ENCODE measurements around the gene G3BP1. TPM values are rescaled to one million over a fixed set of nuclear protein-coding genes. Genes with fewer than 3 reads are reported as not detected.
A peak's percentile ranks its signal among the peaks of the same experiment; 100 is the strongest.

Gene G3BP1
- total RNA-seq, 2 experiments from 2014 or later: 178 to 261 TPM

GRCh38 chr5:151757233-151758140, 14.3 kb upstream of the G3BP1 start:
- ChIA-PET POLR2A (interaction anchor here (0.5 to 8.2 kb wide), 10 partner anchors 8 to 1273 kb away, joined by 3 to 69 read pairs (median 3); partner anchors contain the start of gene G3BP1), CTCF (ENCODE audit: unreplicated experiment) (interaction anchor here (1.0 to 1.4 kb wide), 2 partner anchors 14 to 26 kb away, joined by 3 to 6 read pairs; partner anchors contain the start of gene G3BP1)
- Histone ChIP-seq H3K4me2 (ENCODE audit: low read length) (peak overlapping the region; percentile 98), H2AFZ (ENCODE audit: low read length) (peak overlapping the region; percentile 95), H3K9me3 (ENCODE audit: low read length) (no peaks in the 10 kb centered on the region), H3K4me3 (ENCODE audit: low read depth, low read length, poor library complexity, severe bottlenecking) (peak overlapping the region; percentile 87), H3K27ac (ENCODE audit: low read depth, low read length, poor library complexity, severe bottlenecking) (no peak overlapping the region), H3K36me3 (ENCODE audit: insufficient read depth, low read length) (peaks cover 11% of the 10 kb centered on the region; the same call in 1 of the 2 replicates), H3K4me1 (ENCODE audit: insufficient read depth, low read length, poor library complexity, severe bottlenecking) (peaks cover 26% of the 10 kb centered on the region), H4K20me1 (ENCODE audit: insufficient read depth, low read length) (no peaks in the 10 kb centered on the region), H3K9me2 (ENCODE audit: insufficient read depth, low read length) (no peaks in the 10 kb centered on the region), H3K79me2 (ENCODE audit: insufficient read depth, low read depth, low read length) (peaks cover 14% of the 10 kb centered on the region; the same call in 1 of the 2 replicates)
- intact Hi-C loops (cut with micrococcal nuclease; ENCODE audit: unreplicated experiment): no loop called here
- no TSS peak for BruUV-seq (replicated peaks)
- TF ChIP-seq EZH2phosphoT487 (IDR thresholded peaks at IDR 0.05; ENCODE audit: borderline replicate concordance, low read depth, low read length): no peak
- TF ChIP-seq, protein P1, sequence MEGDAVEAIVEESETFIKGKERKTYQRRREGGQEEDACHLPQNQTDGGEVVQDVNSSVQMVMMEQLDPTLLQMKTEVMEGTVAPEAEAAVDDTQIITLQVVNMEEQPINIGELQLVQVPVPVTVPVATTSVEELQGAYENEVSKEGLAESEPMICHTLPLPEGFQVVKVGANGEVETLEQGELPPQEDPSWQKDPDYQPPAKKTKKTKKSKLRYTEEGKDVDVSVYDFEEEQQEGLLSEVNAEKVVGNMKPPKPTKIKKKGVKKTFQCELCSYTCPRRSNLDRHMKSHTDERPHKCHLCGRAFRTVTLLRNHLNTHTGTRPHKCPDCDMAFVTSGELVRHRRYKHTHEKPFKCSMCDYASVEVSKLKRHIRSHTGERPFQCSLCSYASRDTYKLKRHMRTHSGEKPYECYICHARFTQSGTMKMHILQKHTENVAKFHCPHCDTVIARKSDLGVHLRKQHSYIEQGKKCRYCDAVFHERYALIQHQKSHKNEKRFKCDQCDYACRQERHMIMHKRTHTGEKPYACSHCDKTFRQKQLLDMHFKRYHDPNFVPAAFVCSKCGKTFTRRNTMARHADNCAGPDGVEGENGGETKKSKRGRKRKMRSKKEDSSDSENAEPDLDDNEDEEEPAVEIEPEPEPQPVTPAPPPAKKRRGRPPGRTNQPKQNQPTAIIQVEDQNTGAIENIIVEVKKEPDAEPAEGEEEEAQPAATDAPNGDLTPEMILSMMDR (conservative IDR thresholded peaks at IDR 0.05; ENCODE audit: low read length): no peak
- DNase-seq (ENCODE audit: low spot score): peak; percentile 34

GRCh38 chr5:151758141-151758429, 13.7 kb upstream of the G3BP1 start:
- peak overlapping the region; percentile 95 for H2AFZ ChIP-seq (ENCODE audit: low read length)
- H3K4me2 ChIP-seq (ENCODE audit: low read length): peak overlapping the region; percentile 98
- no peak overlapping the region for H3K27ac ChIP-seq (ENCODE audit: low read depth, low read length, poor library complexity, severe bottlenecking)
- H4K20me1 ChIP-seq (ENCODE audit: insufficient read depth, low read length): no peaks in the 10 kb centered on the region
- POLR2A ChIA-PET: interaction anchor here (0.7 to 8.2 kb wide), 3 partner anchors 8 to 24 kb away, joined by 3 to 69 read pairs (median 3); partner anchors contain the start of gene G3BP1
- H3K9me2 ChIP-seq (ENCODE audit: insufficient read depth, low read length): no peaks in the 10 kb centered on the region
- TSS peak; percentile 70 for BruUV-seq (replicated peaks)
- peaks cover 6% of the 10 kb centered on the region; the same call in 1 of the 2 replicates for H3K36me3 ChIP-seq (ENCODE audit: insufficient read depth, low read length)
- H3K4me3 ChIP-seq (ENCODE audit: low read depth, low read length, poor library complexity, severe bottlenecking): peak overlapping the region; percentile 87
- peaks cover 14% of the 10 kb centered on the region; the same call in 1 of the 2 replicates for H3K79me2 ChIP-seq (ENCODE audit: insufficient read depth, low read depth, low read length)
- CTCF ChIA-PET (ENCODE audit: unreplicated experiment): no interaction called here
- no peak for DNase-seq (ENCODE audit: low spot score)
- H3K4me1 ChIP-seq (ENCODE audit: insufficient read depth, low read length, poor library complexity, severe bottlenecking): peaks cover 26% of the 10 kb centered on the region
- intact Hi-C loops (cut with micrococcal nuclease; ENCODE audit: unreplicated experiment): no loop called here
- H3K9me3 ChIP-seq (ENCODE audit: low read length): no peaks in the 10 kb centered on the region
- TF ChIP-seq, protein P1 (conservative IDR thresholded peaks at IDR 0.05; ENCODE audit: low read length): no peak
- TF ChIP-seq EZH2phosphoT487 (IDR thresholded peaks at IDR 0.05; ENCODE audit: borderline replicate concordance, low read depth, low read length): no peak

Data from OCI-LY7 (cell line).